ENCODE results near the gene CPO. TPM values are rescaled to one million over a fixed set of nuclear protein-coding genes. Genes with fewer than 3 reads are reported as not detected.

CPO gene, protein sequence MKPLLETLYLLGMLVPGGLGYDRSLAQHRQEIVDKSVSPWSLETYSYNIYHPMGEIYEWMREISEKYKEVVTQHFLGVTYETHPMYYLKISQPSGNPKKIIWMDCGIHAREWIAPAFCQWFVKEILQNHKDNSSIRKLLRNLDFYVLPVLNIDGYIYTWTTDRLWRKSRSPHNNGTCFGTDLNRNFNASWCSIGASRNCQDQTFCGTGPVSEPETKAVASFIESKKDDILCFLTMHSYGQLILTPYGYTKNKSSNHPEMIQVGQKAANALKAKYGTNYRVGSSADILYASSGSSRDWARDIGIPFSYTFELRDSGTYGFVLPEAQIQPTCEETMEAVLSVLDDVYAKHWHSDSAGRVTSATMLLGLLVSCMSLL
- not detected for total RNA-seq (ENCODE audit: unreplicated experiment)
- long read RNA-seq: 0 reads

DNA sequence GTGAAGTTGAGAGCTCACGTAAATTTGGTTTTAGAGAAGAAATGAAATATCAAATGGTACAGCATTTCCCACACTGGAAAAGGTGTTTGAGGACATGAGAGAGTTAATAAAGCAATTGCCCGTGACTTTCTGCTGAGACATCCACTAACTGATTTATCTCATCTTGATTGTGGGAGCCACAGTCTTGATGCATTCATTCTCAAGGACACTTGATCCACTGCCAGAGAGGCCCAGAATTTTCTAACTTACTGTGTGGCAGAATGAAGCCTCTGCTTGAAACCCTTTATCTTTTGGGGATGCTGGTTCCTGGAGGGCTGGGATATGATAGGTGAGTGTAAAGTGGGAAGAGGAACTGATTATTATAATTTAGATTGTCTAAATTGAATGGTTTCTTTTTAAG, at the start of gene CPO:
CPO (plus strand) TSS at position 179 of the 400 bp plus-strand sequence; CDS start at position 261, 82 bp downstream.
- H3K27me3 Mint-ChIP-seq (ENCODE audit: unreplicated experiment): no peaks in the 10 kb centered on the region
- H3K9me3 Mint-ChIP-seq (ENCODE audit: unreplicated experiment): peaks cover 1% of the 10 kb centered on the region
- H3K27ac Mint-ChIP-seq (ENCODE audit: unreplicated experiment): no peak within 1 kb of the TSS
- TF ChIP-seq, protein P1, sequence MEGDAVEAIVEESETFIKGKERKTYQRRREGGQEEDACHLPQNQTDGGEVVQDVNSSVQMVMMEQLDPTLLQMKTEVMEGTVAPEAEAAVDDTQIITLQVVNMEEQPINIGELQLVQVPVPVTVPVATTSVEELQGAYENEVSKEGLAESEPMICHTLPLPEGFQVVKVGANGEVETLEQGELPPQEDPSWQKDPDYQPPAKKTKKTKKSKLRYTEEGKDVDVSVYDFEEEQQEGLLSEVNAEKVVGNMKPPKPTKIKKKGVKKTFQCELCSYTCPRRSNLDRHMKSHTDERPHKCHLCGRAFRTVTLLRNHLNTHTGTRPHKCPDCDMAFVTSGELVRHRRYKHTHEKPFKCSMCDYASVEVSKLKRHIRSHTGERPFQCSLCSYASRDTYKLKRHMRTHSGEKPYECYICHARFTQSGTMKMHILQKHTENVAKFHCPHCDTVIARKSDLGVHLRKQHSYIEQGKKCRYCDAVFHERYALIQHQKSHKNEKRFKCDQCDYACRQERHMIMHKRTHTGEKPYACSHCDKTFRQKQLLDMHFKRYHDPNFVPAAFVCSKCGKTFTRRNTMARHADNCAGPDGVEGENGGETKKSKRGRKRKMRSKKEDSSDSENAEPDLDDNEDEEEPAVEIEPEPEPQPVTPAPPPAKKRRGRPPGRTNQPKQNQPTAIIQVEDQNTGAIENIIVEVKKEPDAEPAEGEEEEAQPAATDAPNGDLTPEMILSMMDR (IDR thresholded peaks at IDR 0.05; ENCODE audit: partially characterized antibody, unreplicated experiment): no peak
- no peaks in the 10 kb centered on the region for H3K36me3 Mint-ChIP-seq (ENCODE audit: unreplicated experiment)
- no peaks in the 10 kb centered on the region for H3K4me1 Mint-ChIP-seq (ENCODE audit: low read depth, unreplicated experiment)
- no peak within 1 kb of the TSS for H3K4me3 Mint-ChIP-seq (ENCODE audit: unreplicated experiment)
- DNase-seq: no peak

DNA sequence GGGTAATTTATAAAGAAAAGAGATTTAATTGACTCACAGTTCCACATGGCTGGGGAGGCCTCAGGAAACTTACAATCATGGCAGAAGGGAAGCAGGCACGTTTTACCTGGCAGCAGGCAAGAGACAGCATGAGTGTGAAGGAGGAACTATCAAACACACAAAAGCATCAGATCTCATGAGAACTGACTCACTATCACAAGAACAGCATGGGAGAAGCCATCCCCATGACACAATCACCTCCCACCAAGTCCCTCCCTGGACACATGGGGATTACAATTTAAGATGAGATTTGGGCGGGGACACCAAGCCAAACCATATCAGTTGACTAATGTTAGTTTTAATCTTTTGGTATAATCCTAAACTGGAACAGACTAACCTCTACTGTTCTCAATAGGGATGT, 49.1 kb upstream of the CPO start:
- Mint-ChIP-seq H3K27ac (ENCODE audit: unreplicated experiment) (no peak overlapping the region), H3K4me3 (ENCODE audit: unreplicated experiment) (no peak overlapping the region), H3K27me3 (ENCODE audit: unreplicated experiment) (no peaks in the 10 kb centered on the region)

DNA sequence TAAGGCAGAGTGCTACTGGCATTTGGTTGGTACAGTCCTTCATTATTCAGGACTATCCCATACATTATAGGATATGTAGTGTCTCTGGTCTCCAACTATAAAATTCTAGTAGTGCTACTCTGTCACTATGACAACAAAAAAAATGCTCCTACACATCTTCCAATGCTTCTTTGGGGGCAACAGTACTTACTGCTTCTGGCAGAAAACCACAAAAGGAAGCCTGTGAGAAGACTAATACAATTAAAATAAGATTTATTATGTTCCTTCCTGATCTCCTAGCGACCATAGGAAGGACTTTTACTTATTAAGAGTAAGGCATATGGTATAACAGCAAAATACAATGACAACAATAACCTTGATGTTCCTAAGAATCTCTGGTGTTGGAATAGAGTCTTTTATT, 48.4 kb upstream of the CPO start:
- Mint-ChIP-seq H3K27me3 (ENCODE audit: unreplicated experiment) (no peaks in the 10 kb centered on the region), H3K9me3 (ENCODE audit: unreplicated experiment) (no peaks in the 10 kb centered on the region), H3K4me3 (ENCODE audit: unreplicated experiment) (no peak overlapping the region), H3K27ac (ENCODE audit: unreplicated experiment) (no peak overlapping the region), H3K36me3 (ENCODE audit: unreplicated experiment) (no peaks in the 10 kb centered on the region), H3K4me1 (ENCODE audit: low read depth, unreplicated experiment) (no peaks in the 10 kb centered on the region)
- DNase-seq: no peak
- TF ChIP-seq, protein P1 (IDR thresholded peaks at IDR 0.05; ENCODE audit: partially characterized antibody, unreplicated experiment): no peak

More for the DNA sequence above, 49.1 kb upstream of the CPO start:
- no peak for DNase-seq
- Mint-ChIP-seq H3K4me1 (ENCODE audit: low read depth, unreplicated experiment) (no peaks in the 10 kb centered on the region), H3K9me3 (ENCODE audit: unreplicated experiment) (no peaks in the 10 kb centered on the region), H3K36me3 (ENCODE audit: unreplicated experiment) (no peaks in the 10 kb centered on the region)
- TF ChIP-seq, protein P1 (IDR thresholded peaks at IDR 0.05; ENCODE audit: partially characterized antibody, unreplicated experiment): no peak

DNA sequence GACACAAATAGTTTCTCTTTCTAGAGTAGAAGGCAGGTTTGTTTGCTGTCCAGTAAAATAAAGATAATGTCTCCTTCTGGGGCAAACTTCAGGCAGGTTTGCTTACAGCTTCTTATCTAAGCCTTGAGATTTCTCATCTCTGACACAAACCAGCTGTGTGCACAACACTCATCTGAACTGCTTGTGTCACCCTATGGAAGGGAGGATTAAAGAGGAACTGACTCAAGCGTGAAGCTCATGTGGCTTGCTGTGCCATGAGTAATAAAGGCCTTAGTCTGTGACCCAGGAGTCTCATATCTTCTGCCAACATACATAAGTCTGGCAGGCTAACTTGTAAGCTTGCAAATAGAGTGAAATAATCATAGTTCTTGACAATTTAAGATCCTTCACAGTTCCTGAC, 24.2 kb upstream of the CPO start:
- no peak for DNase-seq
- no peaks in the 10 kb centered on the region for H3K9me3 Mint-ChIP-seq (ENCODE audit: unreplicated experiment)
- no peaks in the 10 kb centered on the region for H3K27me3 Mint-ChIP-seq (ENCODE audit: unreplicated experiment)
- H3K4me3 Mint-ChIP-seq (ENCODE audit: unreplicated experiment): no peak overlapping the region
- H3K4me1 Mint-ChIP-seq (ENCODE audit: low read depth, unreplicated experiment): peaks cover 5% of the 10 kb centered on the region
- H3K27ac Mint-ChIP-seq (ENCODE audit: unreplicated experiment): no peak overlapping the region
- TF ChIP-seq, protein P1 (IDR thresholded peaks at IDR 0.05; ENCODE audit: partially characterized antibody, unreplicated experiment): no peak
- H3K36me3 Mint-ChIP-seq (ENCODE audit: unreplicated experiment): no peaks in the 10 kb centered on the region

DNA sequence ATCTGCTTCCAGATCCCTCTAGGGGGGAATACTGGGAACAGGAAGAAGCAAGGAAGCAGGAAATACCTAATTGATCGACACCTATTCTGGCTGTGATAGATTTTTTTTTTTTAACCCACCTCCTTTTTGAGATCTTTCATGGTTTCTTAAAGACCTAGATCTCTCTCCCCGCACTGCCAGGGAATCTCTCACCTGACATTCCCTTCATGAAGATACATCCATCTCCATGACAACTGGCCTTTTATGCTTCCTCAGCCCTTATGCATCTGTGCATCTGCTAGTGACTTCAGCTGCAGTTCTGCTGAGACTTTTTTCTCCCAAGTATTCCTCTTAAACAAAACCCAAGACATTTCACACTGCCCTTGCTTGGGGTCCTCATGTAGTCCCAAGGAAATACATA, 21.1 kb upstream of the CPO start:
- Mint-ChIP-seq H3K4me3 (ENCODE audit: unreplicated experiment) (no peak overlapping the region), H3K4me1 (ENCODE audit: low read depth, unreplicated experiment) (peaks cover 5% of the 10 kb centered on the region), H3K27me3 (ENCODE audit: unreplicated experiment) (no peaks in the 10 kb centered on the region), H3K36me3 (ENCODE audit: unreplicated experiment) (no peaks in the 10 kb centered on the region), H3K27ac (ENCODE audit: unreplicated experiment) (no peak overlapping the region), H3K9me3 (ENCODE audit: unreplicated experiment) (no peaks in the 10 kb centered on the region)
- TF ChIP-seq, protein P1 (IDR thresholded peaks at IDR 0.05; ENCODE audit: partially characterized antibody, unreplicated experiment): no peak
- DNase-seq: no peak
